Smooth muscle cell of the brain vasculature (primary cell): ENCODE data around the gene SLX1A.
"Not testable (repeated sequence)": the region's sequence is repeated elsewhere in the genome, so short reads cannot be mapped to it uniquely, and the experiment has no call there.

ENCODE experiments used
- DNase-seq: peaks from one replicate; pipeline ENCODE4 v3.0.0-alpha.2; 2012; ENCODE audit warnings: low read depth, low spot score

Gene SLX1A

DNA sequence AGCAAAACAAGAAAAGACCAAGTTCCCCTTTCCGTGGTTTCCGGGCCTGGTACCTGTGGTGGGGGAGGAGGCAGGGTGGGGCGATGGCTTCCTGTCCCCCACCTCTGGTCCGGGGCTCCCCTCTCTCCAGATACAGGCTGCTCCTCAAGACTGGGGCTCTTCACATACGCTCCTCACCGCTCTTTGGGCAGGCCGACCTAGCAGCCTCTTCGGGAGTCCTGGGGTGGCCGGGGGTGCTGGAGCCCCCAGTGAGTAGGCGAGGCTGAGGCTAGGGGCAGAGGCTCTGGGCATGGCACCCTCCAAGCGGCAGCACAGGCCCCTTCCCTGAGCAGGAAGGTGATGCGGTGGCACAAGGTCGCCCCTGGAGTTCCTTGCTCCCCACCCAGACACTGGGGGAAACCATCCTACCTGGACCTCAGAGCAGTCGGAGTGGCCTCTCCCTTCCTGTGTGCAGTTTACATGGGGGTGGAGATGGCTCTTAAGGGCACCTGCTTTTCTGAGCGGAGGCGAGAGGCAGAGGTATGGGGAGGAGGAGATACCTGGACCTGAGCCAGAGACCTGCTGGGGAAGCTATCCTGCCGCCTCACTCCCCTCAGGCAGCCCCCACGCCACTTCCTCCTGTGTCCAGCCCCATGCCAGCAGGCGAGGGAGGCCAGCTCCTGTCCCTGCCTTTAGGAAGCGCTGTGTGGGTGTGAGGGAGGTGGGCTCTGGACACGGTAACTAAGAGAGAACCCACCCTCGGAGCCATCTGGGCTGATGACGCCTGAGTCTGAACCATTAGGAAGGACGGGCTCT, 9.4 kb upstream of the SLX1A start:
- DNase-seq, result no peak

DNA sequence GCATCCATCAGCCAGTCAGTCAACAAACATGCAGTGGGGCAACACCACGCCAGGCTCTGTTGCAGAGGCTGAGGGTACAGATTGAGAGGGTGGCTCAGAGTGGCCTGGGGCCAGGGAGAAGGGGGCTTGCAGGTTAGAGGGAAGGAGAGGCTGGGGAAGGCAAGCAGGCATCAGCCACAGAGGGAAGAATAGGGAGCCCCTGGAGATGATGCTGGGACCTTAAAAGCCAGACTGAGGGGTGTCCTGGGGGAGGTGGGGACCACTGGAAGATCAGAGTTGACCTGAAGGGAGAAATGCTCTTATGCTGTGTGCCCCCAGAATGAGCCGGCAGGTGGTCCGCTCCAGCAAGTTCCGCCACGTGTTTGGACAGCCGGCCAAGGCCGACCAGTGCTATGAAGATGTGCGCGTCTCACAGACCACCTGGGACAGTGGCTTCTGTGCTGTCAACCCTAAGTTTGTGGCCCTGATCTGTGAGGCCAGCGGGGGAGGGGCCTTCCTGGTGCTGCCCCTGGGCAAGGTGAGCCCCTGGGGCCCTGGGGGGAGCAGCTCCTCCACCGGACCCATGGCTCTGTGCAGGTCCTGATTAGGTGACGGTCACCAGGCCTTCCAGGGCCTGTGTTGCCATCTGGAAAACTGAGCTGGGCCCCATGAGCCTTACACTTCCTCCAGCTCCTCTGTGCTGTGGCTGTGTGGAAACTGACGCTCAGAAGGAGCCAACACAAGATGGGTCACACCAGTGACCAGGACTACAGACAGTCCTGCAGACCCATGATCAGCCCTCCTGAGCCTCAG, 8.6 kb upstream of the SLX1A start:
- no peak for DNase-seq

DNA sequence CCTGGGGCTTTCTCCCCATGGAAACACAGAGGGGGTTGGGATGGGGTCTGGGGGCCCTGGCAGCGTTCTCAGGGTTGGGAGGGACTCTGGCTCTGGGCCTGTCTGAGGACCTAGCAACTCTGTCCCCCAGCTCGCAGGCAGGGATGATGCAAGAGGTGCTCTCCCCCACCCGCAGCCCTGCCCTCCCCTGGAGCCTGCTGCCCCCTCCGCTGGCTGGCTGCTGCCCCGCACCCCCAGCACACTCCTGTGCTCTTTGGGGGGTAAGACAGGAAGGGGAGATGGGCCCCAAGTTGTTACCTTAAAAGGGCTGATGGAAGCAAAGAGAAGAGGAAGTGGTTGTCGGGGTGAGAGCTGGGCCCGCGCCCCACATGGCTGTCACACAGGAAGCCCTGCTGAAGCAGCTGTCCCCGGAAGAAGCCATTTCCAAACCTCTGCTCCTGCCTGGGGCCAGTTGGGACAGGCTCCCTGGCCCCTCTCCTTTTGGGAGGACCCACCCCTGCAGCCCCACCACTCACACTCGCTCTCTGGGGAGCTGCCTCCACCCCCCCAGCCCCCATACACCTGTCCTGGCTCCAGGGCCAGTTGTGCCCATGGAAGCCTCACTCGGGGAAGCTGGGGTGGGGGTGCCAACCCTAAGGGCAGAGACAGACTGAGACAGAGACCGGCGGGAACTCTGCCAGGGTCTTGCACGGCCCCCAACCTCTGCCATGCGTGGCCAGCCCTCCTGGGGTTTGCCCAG, 7.8 kb upstream of the SLX1A start:
- no peak for DNase-seq

DNA sequence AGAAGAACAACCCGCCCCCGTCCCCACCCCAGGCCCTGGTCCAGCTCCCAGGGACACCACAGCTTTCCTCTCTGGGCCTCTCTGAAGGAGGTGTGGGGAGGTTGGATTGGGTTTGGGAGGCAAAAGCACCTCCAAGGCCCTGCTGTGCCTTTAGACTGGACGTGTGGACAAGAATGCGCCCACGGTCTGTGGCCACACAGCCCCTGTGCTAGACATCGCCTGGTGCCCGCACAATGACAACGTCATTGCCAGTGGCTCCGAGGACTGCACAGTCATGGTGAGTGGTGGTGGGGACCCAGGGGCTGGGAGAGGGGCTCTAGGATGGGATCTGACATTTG, 7.3 kb upstream of the SLX1A start:
- DNase-seq, result no peak

DNA sequence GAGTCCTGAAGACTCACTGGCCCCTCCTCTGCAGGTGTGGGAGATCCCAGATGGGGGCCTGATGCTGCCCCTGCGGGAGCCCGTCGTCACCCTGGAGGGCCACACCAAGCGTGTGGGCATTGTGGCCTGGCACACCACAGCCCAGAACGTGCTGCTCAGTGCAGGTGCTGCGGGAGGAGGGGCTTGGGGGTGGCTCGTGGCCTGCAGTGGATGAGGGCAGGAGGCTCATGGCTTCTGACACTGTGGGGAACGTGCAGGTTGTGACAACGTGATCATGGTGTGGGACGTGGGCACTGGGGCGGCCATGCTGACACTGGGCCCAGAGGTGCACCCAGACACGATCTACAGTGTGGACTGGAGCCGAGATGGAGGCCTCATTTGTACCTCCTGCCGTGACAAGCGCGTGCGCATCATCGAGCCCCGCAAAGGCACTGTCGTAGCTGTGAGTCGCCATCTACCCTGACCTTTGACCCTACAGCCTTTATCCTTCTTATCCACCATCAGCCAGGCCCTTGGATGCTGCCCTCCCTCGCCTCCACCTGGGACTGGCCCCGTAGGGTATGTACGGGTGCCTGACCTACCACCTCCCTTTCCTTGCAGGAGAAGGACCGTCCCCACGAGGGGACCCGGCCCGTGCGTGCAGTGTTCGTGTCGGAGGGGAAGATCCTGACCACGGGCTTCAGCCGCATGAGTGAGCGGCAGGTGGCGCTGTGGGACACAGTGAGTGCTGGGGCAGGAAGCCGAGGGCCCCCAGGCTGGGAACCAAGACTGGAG, 6.7 kb upstream of the SLX1A start:
- no peak for DNase-seq

DNA sequence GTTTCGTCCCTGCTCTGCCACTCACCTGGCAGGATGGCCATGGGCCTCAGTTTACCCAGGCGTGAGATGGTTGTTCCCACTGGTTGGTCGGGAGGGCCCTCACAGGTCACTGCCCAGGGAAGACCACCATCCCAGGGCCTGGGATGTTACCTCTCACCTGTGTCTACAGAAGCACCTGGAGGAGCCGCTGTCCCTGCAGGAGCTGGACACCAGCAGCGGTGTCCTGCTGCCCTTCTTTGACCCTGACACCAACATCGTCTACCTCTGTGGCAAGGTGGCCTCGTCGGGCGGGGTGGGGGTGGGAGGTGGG, 6.2 kb upstream of the SLX1A start:
- no peak for DNase-seq

DNA sequence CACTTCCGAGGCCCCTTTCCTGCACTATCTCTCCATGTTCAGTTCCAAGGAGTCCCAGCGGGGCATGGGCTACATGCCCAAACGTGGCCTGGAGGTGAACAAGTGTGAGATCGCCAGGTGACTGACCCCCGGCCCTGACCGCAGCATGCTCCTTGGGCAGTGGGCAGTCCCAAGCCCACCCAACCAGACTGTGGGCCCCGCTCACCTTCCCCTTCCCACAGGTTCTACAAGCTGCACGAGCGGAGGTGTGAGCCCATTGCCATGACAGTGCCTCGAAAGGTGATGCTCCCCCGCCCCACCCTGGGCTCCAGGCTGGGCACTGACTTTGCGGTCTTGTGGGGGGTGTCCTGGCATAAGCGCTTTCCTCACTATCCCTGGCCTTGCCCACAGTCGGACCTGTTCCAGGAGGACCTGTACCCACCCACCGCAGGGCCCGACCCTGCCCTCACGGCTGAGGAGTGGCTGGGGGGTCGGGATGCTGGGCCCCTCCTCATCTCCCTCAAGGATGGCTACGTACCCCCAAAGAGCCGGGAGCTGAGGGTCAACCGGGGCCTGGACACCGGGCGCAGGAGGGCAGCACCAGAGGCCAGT, 5.6 kb upstream of the SLX1A start:
- DNase-seq, result no peak

DNA sequence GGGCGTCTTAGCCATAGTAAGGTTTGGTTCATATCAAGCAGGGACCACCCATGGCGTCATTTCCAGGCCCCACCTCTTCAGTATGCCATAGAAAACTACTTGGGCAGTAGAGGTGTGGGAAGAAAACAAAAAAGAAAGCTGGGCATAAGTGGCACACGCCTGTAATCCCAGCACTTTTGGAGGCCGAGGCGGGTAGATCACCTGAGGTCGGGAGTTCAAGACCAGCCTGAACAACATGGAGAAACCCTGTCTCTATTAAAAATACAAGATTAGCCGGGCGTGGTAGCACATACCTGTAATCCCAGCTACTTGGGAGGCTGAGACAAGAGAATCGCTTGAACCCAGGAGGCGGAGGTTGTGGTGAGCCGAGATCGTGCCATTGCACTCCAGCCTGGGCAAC, 2.5 kb upstream of the SLX1A start:
- DNase-seq, result not testable (repeated sequence)

DNA sequence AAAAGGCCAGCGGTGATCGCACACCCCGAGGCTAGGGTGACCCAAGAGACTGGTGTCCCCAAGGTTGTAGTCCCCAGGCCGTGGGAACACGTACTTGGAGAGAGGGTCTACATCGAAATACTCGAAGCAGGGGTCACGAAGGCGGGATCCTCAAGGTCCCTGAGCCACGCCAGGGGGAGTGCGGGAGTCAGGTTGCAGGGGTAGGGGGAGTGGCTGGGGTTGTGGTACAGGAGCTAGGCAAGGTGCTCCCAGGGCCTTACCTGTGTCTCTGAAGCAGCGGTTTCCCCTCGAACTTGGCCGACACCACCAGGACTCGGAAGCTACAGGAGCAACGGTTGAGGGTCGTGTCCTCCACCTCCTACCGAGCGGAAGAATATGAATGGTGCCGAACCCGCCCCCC, 577 bp upstream of the SLX1A start:
- DNase-seq, result not testable (repeated sequence)

DNA sequence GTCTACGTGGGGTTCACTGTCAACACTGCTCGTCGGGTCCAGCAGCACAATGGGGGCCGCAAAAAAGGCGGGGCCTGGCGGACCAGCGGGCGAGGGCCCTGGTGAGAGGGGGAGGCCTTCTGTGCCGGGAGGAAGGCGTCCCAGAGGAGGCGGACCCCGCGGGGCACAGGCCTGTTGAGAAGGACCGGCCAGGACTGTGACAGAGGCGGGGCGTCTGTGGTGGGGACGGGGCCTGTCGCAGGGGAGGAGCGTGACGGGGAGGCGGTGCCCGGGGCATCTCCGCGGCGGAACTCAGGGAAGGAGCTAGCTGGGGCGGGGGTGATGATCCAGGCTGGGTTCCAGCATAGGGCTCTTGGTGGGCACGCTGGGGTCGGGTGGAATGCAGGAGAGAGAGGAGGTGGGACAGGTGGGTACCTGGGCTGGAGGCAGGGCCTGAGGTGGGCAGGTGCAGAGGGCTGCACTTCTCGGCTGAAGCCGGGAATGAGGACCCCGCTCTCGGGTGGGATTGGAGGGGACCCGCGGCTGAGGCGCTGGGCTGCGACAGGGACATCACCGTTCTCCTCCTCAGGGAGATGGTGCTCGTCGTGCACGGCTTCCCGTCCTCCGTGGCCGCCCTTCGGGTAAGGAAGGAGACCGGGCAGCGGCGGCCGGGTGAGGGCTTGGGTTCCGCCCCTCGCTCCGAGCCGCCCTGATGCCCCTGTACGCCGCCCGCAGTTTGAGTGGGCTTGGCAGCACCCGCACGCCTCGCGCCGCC, 674 bp downstream of the SLX1A start:
- DNase-seq, result not testable (repeated sequence)

DNA sequence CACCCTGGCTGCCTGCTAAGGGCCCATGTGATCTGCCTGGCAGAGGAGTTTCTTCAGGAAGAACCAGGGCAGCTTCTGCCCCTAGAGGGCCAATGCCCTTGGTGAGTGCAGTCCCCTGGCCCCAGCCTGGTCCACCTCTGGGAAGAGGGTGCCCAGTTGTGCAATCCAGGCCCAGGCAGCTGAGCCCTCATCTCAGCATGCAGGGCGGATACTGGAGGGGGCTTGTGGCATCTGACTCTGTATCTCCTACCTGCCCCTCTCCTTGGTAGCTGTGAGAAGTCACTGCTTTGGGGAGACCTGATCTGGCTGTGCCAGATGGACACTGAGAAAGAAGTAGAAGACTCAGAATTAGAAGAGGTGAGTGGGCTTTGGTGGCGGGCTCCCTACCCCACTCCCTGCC, 3.3 kb downstream of the SLX1A start:
- DNase-seq, result not testable (repeated sequence)

DNA sequence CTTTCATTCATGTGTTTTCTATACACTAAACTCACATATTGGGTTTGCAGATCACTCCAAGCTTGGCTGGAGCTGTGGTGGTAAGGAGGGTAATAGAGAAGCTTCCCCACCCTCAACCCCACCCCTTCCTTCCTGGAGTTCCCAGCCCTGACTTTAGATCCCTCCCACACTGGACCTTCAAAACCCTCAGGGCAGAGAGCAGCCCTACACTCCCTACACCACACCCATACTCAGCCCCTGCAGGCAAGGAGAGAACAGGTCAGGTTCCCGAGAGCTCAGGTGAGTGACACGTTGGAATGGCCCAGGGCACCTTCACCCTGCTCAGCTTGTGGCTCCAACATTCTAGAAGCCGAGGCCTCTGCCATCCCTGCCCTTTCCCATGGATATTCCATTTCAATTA, 5.4 kb downstream of the SLX1A start, which contains the start of gene SULT1A3:
TSS of gene SULT1A3 (plus strand) at position 207 of the 400 bp plus-strand sequence. CDS start 1,474 bp downstream, outside the sequence.
- not testable (repeated sequence) for DNase-seq

DNA sequence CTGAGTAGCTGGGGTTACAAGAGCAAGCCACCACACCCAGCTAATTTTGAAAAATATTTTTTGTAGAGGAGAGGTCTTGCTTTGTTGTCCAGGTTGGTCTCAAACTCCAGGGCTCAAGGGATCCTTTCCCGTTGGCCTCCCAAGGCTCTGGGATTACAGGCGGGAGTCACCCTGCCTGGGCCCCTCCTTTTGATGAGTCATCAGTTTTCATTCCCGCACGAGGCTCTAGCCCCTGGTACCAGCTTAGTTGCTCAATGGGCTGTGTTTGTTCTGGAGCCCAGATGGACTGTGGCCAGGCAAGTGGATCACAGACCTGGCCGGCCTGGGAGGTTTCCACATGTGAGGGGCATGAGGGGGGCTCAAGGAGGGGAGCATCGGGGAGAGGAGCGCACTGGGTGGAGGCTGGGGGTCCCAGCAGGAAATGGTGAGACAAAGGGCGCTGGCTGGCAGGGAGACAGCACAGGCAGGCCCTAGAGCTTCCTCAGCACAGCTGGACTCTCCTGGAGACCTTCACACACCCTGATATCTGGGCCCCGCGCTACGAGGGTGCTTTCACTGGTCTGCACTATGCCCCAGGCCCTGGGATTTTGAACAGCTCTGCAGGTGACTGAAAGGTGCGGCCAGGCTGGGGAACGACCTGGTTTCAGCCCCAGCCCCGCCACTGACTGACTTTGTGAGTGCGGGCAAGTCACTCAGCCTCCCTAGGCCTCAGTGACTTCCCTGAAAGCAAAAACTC, 6.1 kb downstream of the SLX1A start:
- not testable (repeated sequence) for DNase-seq

DNA sequence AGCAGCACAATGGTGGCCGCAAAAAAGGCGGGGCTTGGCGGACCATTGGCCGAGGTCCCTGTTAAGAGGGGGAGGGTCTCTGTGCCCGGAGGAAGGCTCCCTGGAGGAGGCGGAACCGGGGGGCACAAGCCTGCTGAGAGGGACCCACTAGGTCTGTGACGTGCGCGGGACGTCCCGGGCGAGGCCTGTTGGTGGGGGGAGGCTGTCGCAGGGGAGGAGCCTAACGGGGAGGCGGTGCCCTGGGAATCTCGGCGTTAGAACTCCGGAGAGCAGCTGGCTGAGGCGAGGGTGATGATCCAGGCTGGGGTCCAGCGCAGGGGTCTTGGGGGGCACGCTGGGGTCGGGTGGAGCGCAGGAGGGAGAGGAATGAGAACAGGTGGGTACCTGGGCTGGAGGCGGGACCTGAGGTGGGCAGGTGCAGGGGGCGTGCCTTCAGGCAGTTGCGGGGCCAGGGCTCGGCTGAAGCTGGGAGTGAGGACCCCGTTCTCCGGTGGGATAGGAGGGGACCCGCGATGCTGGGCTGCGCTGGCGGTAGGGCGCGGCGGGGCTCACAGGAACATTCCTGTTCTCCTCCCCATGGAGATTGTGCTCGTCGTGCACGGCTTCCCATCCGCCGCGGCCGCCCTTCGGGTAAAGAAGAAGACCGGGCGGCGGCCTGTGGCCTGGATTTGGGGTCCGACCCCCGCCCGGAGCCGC, 12.0 kb downstream of the SLX1A start:
- not testable (repeated sequence) for DNase-seq

DNA sequence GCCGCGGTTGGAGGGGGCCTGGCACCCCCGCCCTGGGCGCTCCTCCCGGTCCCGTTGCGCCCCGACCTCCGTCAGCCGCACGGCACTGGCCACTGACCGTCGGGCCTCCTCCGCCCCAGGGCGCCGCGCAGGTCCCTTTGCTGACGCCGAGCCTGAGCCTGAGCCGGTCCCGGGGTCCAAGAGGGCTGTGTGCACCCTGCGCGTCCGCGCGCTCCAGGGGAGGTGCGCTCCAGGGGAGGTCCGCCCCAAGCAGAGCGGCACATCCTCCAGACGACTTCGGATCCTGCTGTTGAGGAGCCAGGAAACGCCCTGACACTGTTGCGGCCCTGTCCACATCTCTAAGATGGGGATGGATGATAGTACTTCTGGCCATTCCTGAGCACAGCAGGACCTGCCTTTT, 12.6 kb downstream of the SLX1A start:
- not testable (repeated sequence) for DNase-seq

DNA sequence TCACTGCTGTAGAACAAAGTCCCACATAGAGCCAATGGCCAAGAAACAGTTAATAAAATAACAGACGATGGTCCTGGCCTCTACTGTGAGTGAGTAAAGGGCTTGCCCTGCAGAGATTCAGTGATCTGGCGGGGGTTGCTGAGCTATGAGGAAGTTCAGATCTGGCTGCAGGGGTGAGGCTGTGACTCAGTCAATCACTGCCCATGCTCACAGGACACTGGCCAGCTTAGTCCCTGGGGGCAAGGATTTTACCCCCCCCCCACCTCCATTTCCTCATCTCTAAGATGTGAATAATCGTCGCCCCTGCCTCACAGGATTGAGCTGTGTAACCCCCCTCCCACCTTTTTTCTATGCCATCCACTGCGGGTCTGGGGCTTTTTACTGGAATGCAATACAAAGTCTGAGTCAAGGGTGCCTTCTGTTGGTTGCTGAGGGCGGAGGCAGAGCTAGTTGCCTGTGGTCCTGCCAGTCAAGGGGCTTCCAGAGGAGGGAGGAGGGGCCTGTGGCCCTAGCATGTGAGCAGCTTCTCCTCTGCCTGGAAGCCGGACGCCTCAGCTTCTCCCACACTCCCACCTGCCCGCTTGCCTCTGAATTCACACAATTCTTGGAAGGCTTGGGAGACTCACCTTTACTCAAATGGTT, 13.5 kb downstream of the SLX1A start:
- not testable (repeated sequence) for DNase-seq

DNA sequence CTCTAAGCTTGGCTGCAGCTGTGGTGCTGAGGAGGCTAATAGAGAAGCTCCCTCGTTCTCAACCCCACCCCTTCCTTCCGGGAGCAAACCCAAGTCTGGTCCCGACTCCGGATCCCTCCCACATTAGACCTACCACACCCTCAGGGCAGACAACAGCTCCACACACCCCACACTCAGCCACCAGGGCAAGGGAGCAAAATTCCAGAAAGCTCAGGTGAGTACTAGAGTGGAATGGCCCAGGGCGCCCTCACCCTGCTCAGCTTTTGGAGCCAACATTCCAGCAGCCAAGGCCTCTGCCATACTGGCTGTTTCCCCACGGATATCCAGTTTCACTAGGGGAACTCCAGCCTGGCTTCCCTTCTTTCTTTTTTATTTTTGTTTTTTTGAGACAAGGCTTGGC, 15.4 kb downstream of the SLX1A start:
- DNase-seq, result not testable (repeated sequence)

DNA sequence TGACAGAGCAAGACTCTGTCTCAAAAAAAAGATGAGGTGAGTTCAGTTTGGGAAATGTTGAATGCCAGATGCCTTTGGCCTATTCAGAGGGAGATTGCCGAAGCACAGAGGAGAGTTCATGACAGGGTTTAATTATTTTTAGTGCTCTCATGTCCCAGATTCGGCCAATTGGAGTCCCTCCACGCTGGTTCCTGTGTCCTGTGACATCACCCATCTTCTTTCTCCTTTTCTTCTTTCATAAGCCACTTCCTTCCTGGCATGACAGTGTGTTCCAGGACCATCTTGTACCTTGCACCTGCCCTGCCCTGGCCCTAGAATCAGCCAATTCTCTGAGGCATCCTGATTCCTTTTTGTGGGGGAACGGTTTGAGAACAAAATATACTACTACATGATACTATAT, 17.7 kb downstream of the SLX1A start:
- not testable (repeated sequence) for DNase-seq

DNA sequence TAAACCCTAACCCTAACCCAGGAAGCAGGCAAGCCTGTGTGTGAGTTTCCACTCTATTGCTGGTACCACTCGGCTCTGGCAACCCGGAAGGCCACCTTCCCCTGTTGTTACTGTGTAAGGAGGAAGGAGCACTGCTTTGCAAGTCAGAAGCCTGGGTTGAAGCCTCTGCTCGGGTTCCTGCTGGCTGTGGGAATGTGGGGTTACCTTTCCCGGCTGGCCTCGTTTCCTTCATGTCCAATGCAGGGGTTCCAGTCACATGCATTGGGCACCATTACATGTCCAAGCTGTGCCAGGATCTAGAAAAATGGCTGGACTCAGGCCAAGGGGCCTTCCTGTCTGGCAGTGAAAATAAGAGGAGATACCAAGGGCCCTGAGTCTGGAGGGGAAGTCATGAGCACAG, 23.4 kb downstream of the SLX1A start:
- DNase-seq, result not testable (repeated sequence)
